Measurements from ENCODE around the gene RFNG. TPM values are rescaled to one million over a fixed set of nuclear protein-coding genes. Genes with fewer than 3 reads are reported as not detected.

Gene RFNG
- total and polyA plus RNA-seq, 2 of the 4 experiments (the other 2 are of a cell fraction): 6.8 to 47.3 TPM

DNA sequence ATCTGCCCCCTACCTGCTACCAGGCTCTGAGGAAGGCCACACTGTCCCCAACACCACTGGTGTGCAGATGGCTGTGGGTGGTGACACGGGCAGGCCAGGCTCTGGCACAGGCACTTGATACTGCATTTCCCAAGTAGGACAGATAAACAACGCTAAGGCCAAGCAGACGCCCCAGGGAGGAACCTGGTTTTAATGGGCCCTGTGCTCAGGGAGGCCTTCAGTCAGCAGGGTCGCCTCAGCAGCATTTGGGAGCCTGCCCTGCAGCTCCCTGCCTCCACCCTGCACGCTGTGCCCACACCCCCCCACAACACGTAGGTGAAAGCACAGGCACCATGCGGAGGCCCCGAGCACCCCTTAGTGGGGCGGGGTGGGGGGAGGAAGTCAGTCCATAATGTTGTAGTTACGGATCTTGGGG is 49.7 kb upstream of the RFNG start:
- Histone ChIP-seq H3K9me3 (ENCODE audit: control insufficient read depth, insufficient read depth, low read length) (no peaks in the 10 kb centered on the region), H3K27ac (ENCODE audit: insufficient read depth, low read length) (no peak overlapping the region), H3K14ac (replicated peaks; ENCODE audit: low read depth, low read length) (no peak overlapping the region), H4K20me1 (ENCODE audit: insufficient read depth, low read length) (peaks cover 12% of the 10 kb centered on the region), H3K27me3 (ENCODE audit: control insufficient read depth, insufficient read depth, low read length) (no peaks in the 10 kb centered on the region), H3K4me3 (ENCODE audit: insufficient read depth, low read depth, low read length) (no peak overlapping the region), H3K18ac (ENCODE audit: low read depth, low read length) (no peak overlapping the region), H2BK20ac (ENCODE audit: low read depth, low read length) (no peak overlapping the region), H3K56ac (ENCODE audit: extremely low read depth, insufficient read depth, low read length) (no peak overlapping the region), H3K4ac (ENCODE audit: low read depth, low read length) (no peak overlapping the region), H3K79me1 (ENCODE audit: low read depth in 1 of 2, low read length in 2 of 2) (peaks cover 0 to 29% of the 10 kb centered on the region in 2 experiments; a peak in 3 of 4 replicates), H4K91ac (ENCODE audit: insufficient read depth, low read depth, low read length) (no peak overlapping the region), H2BK15ac (ENCODE audit: low read depth, low read length) (no peak overlapping the region), H3K9ac (ENCODE audit: low read depth, low read length) (no peak overlapping the region), H4K8ac (ENCODE audit: low read depth in 2 of 2, low read length in 2 of 2) (no peak overlapping the region), H2AK5ac (ENCODE audit: low read depth, low read length) (no peak overlapping the region), H3K36me3 (ENCODE audit: control insufficient read depth, insufficient read depth, low read length) (no peaks in the 10 kb centered on the region), H3K4me1 (ENCODE audit: control insufficient read depth, insufficient read depth, low read length) (peaks cover 19% of the 10 kb centered on the region), H2AK9ac (replicated peaks; ENCODE audit: low read depth, low read length, poor library complexity) (peak overlapping the region; percentile 28), H2BK5ac (ENCODE audit: low read depth, low read length, poor library complexity, severe bottlenecking) (no peak overlapping the region), H3K23ac (ENCODE audit: low read depth, low read length) (no peak overlapping the region), H4K5ac (ENCODE audit: low read depth, low read length) (no peak overlapping the region), H3K4me2 (ENCODE audit: low read depth, low read length) (no peak overlapping the region), H2BK120ac (ENCODE audit: low read depth, low read length) (no peak overlapping the region), H2AFZ (replicated peaks; ENCODE audit: low read length, poor library complexity) (no peak overlapping the region), H3K9me1 (ENCODE audit: insufficient read depth, low read length) (peaks cover 5% of the 10 kb centered on the region; the same call in 1 of the 2 replicates)
- ATAC-seq (ENCODE audit: low read depth) (no peak), DNase-seq (no peak)
- in situ Hi-C loops (cut with MboI; ENCODE audit: low sequenced_read_pairs): no loop called here
- intact Hi-C loops (cut with micrococcal nuclease): no loop called here
- ChIA-PET POLR2A (ENCODE audit: unreplicated experiment) (no interaction called here), CTCF (no interaction called here)
- TF ChIP-seq FOS (IDR thresholded peaks at IDR 0.05; ENCODE audit: low read depth, low read length): no peak
- dilution Hi-C loops (cut with HindIII; ENCODE audit: low sequenced_read_pairs, unreplicated experiment): no loop called here
- BruUV-seq (replicated peaks): no TSS peak
- 67% methylated on average over 1 of the region's 10 CpGs; no CpG with 5 or more reads in 1 of the 2 experiments for WGBS, 2 experiments (ENCODE audit: extremely low coverage in 2 of 2, insufficient read length in 1 of 2)
